ENCODE measurements around the gene LAS1L.
"Not testable (repeated sequence)": the region's sequence is repeated elsewhere in the genome, so short reads cannot be mapped to it uniquely, and the experiment has no call there.

The LAS1L gene

GRCh38 chrX:65534450-65535292, at the start of gene LAS1L:
LAS1L (minus strand) TSS chrX:65534787; CDS start chrX:65534715, 72 bp downstream.
- FAIRE-seq (peak; percentile 92), DNase-seq (ENCODE audit: low spot score) (peak; percentile 86)

GRCh38 chrX:65582450-65583082, 48.0 kb upstream of the LAS1L start:
- no peak for DNase-seq (ENCODE audit: low spot score)
- FAIRE-seq: no peak

GRCh38 chrX:65581661-65582339, 47.2 kb upstream of the LAS1L start:
- DNase-seq (ENCODE audit: low spot score) (peak; percentile 31), FAIRE-seq (peak; percentile 51)

GRCh38 chrX:65578346-65578745, 43.8 kb upstream of the LAS1L start:
- DNase-seq (ENCODE audit: low spot score) (no peak), FAIRE-seq (no peak)

GRCh38 chrX:65576160-65576559, 41.6 kb upstream of the LAS1L start:
- FAIRE-seq (no peak), DNase-seq (ENCODE audit: low spot score) (no peak)

- no peak for DNase-seq (ENCODE audit: low spot score)
- no peak for FAIRE-seq
These were observed 40.4 kb upstream of the LAS1L start for GRCh38 chrX:65575022-65575421.

- FAIRE-seq (no peak), DNase-seq (ENCODE audit: low spot score) (no peak)
These were observed 39.8 kb upstream of the LAS1L start for GRCh38 chrX:65574356-65574755.

- DNase-seq (ENCODE audit: low spot score) (no peak), FAIRE-seq (no peak)
These were observed 38.4 kb upstream of the LAS1L start for GRCh38 chrX:65572971-65573370.

GRCh38 chrX:65562850-65563249, 28.3 kb upstream of the LAS1L start:
- DNase-seq (ENCODE audit: low spot score); FAIRE-seq: not testable (repeated sequence)

- DNase-seq (ENCODE audit: low spot score): no peak
These were observed 17.1 kb upstream of the LAS1L start for GRCh38 chrX:65551489-65552339.

GRCh38 chrX:65551086-65551485, 16.5 kb upstream of the LAS1L start:
- FAIRE-seq: no peak

More at GRCh38 chrX:65551489-65552339, 17.1 kb upstream of the LAS1L start:
- FAIRE-seq: no peak

GRCh38 chrX:65545456-65545855, 10.9 kb upstream of the LAS1L start:
- no peak for DNase-seq (ENCODE audit: low spot score)
- FAIRE-seq: no peak

More at GRCh38 chrX:65551086-65551485, 16.5 kb upstream of the LAS1L start:
- DNase-seq (ENCODE audit: low spot score): no peak

GRCh38 chrX:65537229-65537628, 2.6 kb upstream of the LAS1L start:
- DNase-seq (ENCODE audit: low spot score): no peak
- FAIRE-seq: no peak

GRCh38 chrX:65536291-65536690, 1.7 kb upstream of the LAS1L start:
- FAIRE-seq: no peak
- no peak for DNase-seq (ENCODE audit: low spot score)

- FAIRE-seq (no peak), DNase-seq (ENCODE audit: low spot score) (peak; percentile 4)
These were observed 2.6 kb downstream of the LAS1L start for GRCh38 chrX:65532016-65532415.

GRCh38 chrX:65528705-65529340, 5.8 kb downstream of the LAS1L start:
- no peak for DNase-seq (ENCODE audit: low spot score)
- no peak for FAIRE-seq

- no peak for FAIRE-seq
- DNase-seq (ENCODE audit: low spot score): no peak
These were observed 6.3 kb downstream of the LAS1L start for GRCh38 chrX:65528293-65528692.

GRCh38 chrX:65524139-65524538, 10.4 kb downstream of the LAS1L start:
- no peak for FAIRE-seq
- DNase-seq (ENCODE audit: low spot score): no peak

GRCh38 chrX:65522739-65523372, 11.7 kb downstream of the LAS1L start:
- FAIRE-seq (no peak), DNase-seq (ENCODE audit: low spot score) (peak; percentile 37)

- FAIRE-seq; DNase-seq (ENCODE audit: low spot score): not testable (repeated sequence)
These were observed 15.1 kb downstream of the LAS1L start for GRCh38 chrX:65519530-65519929.
